Activated effector memory CD4-positive, alpha-beta T cell treated with Interleukin-2 at 50 U/mL for 16 hours (primary cell): ENCODE results near the gene SLC7A6.

Source experiments
- DNase-seq: peaks from one replicate; pipeline ENCODE4 v3.0.0-alpha.2; 2020

The SLC7A6 gene

DNA sequence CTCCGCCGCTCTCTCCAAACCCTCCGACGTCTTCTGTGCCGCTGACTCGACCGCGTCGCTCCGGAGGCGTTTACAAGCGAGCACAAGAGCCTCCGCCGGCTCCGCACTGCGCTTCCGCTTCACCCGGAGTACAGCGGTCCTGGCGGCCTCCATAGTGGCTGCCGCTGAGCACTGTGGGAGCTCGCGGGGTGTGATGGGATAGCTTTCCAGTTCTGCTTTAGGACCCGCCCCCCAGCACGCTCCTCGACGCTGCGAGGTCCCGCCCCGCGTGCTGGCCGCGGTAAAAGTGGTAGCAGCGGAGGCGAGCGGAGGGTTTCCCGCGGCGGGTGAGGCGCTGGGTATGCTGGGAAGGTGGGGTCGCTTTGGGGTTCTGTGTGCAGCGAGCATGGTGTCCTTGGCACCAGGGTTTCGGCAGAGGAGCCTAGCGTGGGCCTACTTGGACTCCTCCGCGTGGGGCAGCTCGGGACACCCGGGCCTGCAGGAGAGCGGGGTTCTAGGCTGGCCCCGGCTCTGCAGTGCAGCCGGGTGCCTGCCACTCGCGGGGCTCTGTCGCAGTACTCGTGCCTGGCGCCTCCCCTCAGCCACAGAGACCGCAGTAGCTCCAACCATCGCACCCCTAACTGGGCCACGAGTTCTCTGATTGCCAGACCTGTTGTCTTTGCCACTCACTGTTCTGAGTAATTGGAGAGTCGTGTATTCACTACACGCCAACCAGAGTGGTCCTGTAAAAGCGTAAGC, 46.6 kb downstream of the SLC7A6 start, which contains the start of the genes PRMT7 and SLC7A6OS:
TSS of gene PRMT7 (plus strand) at position 246 of the 738 bp plus-strand sequence. CDS start 4,961 bp downstream, outside the sequence.
TSS of gene SLC7A6OS (minus strand) at position 173 of the 738 bp plus-strand sequence. CDS start at position 153, 20 bp downstream.
- DNase-seq: peak; percentile 88

DNA sequence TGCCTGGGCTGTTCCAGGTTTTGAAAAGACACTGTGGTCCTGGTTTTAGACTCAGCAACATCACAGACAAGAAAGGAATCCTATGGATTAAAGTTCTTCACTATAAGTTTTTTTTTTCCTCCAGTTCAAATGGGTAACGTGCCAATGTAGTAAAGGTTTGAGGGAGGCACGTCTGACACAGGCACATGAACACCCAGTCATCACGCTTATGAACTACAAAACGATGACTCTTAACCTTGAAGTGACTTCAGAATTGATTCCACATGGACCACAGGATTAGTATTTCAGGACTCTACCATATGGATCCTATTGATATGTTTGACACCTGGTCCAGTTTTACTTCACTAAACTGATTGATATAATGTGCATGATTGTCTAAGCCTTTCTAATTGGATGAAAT, 48.8 kb downstream of the SLC7A6 start:
- DNase-seq: no peak

DNA sequence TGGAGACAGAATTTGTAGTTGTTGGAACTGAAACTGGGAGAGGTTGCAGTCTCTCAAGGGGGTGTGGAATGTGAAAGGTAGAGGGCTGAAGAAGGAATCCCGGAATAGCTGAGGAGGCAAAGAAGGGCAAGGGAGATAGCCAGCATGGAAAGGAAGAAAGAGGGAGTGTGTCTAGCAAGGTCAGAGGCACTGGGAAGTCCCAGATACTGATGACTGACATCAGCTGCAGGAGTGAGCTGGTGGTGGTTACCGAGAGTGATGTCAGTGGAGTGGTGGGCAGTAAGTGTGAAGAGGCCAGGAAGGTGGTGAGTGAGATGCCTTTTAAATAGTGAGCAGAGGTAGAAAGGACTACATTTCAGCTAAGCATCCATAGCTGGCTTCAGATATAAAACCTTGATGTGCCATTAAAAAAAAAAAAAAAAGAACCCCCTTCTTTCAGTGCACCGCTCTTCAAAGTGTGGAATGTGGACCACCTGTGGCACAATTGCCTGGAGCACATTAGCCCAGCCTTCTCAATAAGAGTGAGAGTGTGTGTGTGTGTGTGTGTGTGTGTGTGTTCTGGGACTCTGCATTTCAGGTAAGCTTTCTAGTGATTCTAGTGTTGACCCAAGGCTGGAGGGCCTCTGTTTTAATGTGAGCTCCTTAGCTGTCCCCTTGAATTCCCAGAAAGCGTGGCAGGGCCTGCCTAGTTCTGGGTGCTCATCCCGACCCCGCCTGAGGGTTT, 55.0 kb downstream of the SLC7A6 start:
- no peak for DNase-seq

DNA sequence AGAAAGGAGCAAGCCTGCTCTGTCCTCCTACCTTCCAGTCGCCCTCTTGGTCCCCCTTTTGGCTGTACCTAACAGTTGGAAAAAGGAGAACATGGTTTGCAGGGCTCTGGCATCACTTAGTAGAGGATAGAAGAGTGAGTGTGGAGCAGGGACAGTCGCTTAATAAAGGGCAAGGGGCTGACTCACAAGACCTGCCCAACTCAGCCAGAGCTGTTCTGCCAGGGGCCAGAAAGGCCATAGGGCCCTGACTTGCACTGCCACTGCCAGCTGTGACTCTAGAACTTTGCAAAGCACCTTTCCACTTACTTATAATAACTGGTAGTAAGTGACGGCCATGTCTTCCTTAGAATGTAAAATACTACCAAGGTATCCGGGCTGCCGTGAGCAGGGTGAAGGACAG, 60.0 kb downstream of the SLC7A6 start:
- DNase-seq: no peak

DNA sequence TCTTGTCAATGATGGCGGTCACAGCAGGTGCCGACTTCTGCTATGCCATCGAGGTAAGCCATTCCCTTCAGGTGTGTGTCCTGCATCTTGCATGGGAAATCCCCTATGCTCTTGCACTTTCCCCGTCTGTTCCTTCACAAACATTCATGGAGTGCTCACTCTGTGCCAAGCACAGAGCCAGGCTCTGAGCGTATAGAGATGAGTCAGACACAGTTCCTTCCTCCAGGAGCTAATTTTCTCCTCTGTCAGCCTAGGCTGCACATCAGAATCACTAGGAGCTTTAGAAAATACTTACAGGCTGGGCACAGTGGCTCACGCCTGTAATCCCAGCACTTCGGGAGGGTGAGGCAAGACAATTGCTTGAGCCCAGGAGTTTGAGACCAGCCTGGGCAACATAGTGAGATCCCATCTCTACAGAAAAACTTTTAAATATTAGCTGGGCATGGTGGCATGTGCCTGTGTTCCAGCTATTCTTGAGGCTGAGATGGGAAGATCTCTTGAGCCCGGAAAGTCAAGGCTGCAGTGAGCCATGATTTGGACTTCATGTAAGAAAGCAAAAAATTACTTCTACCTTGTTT, 60.5 kb downstream of the SLC7A6 start:
- no peak for DNase-seq

DNA sequence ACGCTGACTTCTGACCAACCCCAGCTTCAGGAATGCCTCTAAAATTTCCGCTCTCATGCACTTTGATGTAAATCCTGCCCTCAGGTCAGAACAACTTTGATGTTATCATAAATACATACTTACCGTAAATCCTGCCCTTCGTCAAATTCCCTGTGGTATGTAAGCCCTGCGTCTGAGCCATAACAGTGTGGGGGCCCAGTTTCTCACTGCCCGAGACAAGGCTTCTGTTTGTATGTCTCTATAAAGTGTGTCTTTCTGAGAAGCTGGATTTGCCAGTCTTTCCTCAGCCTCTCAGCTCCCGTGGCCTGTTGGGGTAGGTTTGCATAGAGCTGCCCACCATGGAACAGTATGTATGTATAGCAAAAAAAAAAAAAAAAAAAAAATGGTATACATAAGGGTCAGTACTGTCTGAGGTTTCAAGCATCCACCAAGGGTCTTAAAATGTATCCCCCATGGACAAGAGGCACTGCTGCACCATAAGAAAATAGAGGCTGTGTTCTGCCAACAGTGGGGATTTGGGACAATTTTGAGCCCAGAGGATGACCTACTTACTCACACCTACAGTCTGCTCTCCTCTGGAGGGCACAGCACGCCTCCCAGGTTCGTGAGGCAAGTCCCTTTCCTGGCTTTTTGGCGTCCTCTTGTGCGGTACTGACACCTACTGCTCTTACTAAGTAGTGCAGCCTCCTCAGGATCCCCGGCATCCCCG, 64.0 kb downstream of the SLC7A6 start:
- DNase-seq: peak; percentile 64

DNA sequence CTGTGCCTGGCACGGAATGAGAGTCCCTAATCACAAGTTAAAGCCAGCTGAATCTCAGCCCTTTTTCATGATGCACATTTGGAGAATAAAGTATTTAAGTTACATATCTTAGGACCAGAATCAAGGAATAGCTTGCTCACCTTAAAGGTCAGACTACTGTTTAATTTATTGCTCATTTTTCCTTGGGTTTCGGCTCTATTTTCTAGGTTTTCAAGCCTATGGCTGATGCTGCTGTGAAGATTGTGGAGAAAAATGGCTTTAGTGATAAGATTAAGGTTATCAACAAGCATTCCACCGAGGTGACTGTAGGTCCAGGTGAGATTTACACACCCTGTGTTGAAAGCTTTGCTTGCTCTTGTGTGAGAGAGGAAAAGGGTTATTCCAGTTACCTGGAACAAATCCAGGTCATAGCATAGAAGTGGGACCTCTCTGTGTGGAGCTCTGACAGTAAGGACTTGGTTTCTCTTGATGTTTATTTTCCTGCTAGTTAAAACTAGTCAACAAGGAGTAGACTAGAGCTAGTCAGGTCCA, 64.6 kb downstream of the SLC7A6 start:
- no peak for DNase-seq

DNA sequence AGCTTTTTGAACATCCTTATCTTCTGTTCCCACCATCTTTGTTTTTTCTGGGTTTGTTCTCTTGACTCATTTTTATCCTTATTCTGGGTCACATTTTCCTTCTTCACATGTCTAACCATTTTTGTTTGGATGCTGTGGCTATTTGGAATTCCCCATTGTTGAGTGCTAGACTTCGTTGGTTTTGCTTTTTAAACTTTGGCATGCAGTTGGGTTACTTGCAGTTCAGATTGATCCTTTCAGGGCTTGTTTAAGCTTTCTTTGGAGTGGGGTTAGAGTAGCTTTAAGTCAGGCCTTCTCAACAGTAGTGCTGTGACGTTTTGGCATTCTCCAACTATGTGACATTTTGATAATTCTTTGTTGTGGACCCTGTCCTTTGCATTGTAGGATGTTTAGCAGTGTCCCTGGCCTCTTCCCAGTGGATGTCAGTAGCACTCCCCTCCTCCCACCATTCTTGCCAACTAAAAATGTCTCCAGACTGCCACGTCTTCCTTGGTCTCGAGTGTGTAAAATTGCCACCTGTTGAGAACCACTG, 67.6 kb downstream of the SLC7A6 start:
- DNase-seq: no peak

DNA sequence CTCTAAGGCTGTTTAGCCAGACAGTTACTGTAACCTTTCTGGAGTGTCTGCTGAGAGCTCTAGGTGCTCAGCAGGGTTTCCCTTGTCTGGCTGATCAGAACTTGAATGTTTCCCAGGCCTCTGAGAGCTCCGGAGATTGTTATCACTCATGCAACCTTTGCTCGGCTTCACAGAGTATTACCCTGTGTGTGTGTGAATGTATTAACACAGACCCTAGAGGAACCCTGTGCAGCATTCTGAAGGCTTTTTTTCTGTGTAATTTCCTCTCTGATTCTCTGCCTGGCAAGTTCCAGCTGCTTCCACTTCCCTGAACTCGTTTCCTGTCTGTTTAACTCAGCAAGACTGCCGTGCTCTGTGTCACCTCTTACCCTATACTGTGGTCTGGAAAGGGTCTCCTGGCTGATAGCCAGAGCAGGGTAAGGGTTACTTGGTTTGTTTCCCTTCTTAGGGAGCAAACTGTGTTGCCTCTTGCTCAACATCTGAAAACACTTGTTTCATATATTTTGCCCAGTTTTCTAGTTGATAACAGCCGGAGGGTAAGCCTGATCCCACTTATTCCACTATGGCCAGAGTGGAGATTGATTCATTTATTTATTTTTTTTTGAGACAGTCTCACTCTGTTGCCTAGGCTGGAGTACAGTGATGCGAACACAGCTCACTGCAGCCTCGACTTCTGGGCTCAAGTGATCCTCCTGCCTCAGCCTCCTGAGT, 68.2 kb downstream of the SLC7A6 start:
- DNase-seq: no peak

DNA sequence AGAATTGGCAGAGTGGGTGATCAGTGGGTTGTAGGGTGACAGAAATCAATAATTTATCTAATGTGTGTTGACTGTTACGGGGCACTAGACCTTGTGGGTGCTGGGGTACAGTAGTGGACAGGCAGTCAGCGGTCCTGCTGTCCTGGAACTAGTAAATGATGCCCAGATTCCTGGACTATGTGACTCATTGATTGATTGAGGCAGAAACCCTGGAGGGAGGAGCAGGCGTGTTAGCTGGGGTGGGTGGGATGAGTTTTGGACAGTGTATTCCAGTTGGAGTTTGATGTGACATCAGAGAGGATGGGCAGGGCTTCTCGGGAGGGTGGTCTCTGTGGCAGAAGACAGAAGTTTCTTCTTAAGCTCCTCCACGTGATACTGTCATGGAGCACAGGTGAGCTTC, 70.8 kb downstream of the SLC7A6 start:
- no peak for DNase-seq

DNA sequence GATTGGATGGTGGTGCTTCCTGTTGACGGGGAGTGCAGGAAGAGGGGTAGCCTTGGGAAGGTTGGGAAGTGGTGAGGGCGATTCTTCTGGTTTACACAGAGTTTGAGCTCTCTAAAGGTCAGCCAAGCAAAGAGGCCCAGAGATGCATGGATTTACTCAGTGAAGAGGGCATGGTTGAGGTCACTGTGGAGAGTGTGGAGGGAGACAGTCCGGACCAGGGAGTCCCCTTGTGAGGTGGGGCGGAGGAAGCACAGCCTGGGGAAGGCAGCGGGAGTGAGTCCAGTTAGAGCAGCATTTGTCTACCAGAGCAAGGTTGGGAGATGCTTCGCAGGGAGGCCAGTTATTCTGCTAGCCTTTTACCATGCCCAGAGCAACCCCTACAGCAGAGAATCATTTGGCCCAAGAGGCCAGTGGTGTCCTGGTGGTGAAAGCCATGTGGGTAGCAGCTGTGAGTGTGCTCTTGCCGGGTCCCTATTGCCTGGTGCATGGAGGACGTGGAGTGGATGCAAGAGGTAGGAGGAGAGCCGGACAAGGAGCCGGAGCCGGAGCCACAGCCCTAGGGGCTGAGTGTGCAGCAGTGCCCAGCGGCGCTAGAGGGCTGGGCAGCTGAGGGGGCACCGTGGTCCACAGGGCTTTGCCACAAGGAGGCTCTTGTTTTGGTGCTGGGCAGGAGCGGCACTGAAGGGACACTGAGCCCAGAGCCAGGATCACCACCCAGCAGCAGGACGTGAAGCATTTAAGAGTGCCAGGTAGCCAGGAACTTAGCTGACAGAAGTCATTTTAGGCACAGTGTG, 74.2 kb downstream of the SLC7A6 start:
- no peak for DNase-seq

DNA sequence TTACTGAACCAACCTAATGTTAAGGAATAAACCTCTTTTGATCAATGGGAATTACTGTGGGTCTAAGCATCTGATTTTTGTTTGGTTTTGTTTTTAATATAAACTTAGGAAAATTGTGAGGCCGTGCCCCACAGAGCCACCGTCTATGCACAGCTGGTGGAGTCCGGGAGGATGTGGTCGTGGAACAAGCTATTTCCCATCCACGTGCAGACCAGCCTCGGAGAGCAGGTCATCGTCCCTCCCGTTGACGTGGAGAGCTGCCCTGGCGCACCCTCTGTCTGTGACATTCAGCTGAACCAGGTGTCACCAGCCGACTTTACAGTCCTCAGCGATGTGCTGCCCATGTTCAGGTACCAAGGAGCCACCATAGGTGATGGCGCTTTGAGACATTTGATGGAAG, 74.9 kb downstream of the SLC7A6 start:
- DNase-seq: no peak

DNA sequence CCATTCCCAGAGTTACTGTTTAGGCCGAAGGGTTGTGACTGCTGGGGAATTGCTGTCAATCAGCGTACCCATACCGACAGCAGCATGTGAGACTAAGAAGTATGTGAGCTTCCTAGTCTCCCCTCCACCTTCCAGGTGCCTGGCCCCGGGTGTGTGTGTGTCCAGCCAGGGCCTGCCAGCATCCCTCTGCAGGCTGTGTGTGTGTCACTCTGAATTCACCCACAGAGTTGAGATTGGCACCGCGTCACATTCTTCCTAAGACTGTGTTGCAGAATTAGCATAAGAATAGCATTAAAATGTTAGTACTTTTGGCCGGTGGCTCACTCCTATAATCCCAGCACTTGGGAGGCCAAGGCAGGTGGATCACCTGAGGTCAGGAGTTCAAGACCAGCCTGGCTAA, 78.3 kb downstream of the SLC7A6 start:
- no peak for DNase-seq

DNA sequence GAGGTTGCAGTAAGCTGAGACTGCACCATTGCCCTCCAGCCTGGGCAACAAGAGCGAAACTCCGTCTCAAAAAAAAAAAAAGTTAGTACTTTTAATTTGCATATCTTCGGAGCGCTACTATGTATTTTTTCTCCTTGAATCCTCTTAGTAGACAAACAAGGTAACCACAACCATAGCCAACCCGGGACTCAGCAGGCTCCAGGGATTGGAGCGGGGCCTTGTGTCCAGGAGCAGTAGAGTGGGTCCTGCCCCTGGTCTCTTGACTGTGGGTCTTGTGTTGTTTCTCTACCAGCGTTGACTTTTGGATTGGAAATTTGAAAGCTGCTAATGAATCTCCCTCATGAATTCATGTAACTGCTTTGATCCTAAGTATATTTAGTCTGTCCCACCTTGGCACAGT, 78.8 kb downstream of the SLC7A6 start:
- no peak for DNase-seq

DNA sequence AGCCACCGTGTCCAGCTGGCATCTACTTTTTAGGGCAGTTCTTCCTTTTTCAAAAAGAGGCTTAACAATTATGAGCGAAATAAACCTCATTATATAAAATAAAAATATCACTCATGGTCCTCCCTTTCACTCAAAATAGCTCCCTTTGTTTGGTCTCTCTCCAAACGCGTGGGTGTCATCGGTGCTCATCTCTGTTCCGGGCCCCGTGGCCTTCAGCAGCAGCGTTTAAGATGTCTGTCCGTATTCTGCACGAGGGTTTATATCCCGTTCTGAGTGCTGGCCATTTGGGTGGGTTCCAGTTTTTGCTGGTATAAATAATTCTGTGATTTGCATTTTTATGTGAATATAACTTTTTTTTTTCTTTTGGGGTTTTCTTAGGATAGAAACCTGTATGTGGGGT, 79.9 kb downstream of the SLC7A6 start:
- DNase-seq: no peak

DNA sequence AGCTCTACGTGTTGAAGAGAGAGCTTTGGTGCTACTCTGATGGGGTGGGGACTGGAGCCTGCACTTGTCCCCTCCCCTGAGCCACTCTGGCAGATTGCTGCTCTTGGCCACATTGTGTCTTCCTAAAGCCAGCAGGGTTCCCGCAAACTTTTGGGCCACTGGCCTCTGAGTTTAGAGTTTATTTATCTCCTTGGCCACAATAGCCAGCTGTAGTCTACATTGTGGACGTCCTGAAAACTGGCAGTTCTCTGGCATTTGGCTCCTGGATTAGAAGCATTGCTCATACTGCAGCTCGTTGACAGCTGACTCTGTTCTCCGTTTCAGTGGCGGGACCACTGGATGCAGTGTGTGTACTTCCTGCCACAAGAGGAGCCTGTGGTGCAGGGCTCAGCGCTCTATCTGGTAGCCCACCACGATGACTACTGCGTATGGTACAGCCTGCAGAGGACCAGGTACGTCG, 81.1 kb downstream of the SLC7A6 start:
- no peak for DNase-seq

DNA sequence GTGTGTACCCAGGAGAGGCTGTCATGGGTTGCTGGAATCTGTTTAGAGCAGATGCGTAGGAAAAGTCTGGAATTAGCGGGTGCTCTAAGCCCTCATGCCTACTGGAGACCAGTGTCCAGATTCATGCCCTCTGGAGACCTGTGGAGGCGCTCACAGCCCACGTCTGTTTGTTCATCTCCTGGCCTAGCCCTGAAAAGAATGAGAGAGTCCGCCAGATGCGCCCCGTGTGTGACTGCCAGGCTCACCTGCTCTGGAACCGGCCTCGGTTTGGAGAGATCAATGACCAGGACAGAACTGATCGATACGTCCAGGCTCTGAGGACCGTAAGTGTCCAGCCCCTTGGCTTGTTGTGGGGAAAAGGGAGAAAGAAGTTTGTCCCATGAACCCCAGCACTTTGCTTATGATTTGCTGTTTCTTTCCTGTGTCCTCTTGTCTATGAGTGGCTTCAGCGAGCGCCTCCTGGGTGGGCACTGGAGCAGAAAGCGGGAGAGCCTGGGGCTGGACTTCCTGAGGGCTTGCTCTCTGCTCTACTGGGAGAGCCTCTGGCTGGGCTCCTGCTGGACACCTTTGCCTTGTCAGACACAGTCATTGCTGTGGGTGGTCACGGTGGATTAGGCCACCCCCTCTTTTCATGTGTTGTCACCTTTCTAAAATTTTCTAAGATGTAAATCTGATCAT, 81.8 kb downstream of the SLC7A6 start:
- no peak for DNase-seq

DNA sequence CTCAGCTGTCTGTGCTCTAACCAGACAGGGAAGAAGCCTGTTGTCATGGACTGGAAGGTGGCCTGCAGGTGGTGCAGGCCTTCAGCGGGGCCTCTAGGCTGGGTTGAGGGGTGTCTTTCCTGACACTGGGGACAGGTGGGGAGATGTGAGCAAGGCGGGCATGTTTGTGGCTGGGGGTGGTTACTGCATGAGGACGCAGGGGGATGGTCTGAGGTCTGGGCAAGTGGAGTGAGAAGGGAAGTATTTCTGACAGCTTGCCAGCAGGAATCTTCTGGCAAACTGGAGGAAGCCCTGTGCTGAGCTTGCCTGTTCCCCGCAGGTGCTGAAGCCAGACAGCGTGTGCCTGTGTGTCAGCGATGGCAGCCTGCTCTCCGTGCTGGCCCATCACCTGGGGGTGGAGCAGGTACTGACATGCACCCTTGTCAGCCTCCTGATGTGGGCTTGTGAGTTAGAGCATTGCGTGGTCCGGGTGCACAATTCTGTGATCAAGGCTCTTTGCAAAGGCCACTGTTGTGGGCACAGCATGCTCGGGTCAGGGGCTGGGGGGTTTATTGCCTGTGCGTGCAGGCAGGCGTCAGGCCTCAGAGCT, 82.7 kb downstream of the SLC7A6 start:
- DNase-seq: no peak

DNA sequence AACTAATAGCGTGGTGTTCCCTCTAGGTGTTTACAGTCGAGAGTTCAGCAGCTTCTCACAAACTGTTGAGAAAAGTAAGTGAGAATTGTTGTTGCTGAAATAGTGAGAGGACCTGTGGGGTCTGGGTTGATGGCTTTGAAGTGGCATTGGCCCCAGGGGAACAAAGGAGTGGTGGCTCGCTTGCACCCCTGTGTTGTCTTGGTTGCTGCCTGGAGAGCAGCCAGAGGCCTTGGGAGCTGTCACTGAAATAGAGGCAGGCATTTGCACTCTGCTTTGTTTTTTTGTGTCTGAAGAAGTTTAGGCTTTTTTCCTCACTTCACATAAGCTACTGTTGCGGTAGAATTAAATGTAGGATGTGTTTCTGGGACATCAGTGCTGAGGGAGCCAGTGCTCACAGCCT, 83.3 kb downstream of the SLC7A6 start:
- no peak for DNase-seq
